HS-5 (cell line): ENCODE measurements around the gene FAM118A.
"Not testable (repeated sequence)": the region's sequence is repeated elsewhere in the genome, so short reads cannot be mapped to it uniquely, and the experiment has no call there.

Source experiments
- DNase-seq: peaks from one replicate; pipeline ENCODE4 v3.0.0-alpha.2; 2012; ENCODE audit warnings: low read depth

Gene FAM118A

DNA sequence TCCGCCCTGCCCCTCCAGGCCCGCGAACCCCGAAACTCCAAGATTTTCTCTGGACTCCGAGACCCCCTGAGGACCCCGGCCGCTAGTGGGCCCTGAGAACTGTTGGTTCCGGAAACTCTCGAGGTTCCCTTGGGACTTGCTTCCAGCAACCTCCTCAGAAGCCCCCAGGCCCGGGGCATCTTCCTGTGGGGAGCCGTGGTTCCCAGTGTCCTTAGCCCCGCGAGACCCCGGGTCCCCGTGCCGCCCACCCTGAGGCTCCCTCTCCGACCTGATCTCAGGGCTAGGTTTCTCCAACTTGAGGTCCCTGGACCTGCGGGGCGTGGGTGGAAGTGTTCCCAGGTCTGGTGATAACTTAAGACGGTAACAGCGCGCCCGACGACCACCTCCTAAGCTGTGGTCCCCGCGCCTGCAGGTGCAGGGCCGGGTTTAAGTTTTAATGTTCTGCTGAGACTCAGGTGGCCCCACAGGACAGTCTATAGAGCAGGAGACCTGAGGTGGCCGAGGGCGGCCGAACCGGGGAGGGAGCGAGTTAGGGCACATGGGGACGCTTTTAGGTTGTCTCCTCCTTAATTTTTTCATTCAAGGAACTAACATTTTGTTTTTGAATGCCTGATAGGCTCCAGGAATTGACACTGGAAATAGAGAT is 720 bp downstream of the FAM118A start:
- DNase-seq = no peak

DNA sequence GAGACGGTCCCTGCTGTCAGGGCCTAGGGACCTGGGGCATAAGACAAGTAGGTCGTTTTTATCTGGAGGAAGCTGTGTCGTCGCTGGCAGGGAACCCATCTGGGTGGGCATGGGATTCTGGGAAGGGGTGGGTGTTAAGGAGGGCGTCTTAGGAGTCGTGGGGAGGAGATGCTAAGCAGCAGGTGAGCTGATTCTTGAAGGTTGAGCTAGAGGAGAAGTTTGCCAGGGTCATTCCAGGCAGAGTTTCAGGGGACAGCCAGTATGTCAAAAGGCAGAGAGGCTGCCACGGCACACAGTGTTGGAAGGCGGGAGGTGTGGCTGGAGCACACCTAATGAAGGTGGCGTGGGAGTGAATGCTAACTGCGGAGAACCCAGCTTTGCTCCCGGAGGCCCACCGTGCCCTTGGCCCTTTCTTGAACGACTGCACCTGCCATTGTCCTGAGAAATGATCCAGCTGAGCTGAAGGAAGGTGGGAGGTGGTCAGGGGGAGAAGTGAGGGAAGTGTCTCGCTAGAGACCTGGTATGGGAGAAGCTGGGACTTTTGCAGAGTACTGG is 1.3 kb downstream of the FAM118A start:
- no peak for DNase-seq

DNA sequence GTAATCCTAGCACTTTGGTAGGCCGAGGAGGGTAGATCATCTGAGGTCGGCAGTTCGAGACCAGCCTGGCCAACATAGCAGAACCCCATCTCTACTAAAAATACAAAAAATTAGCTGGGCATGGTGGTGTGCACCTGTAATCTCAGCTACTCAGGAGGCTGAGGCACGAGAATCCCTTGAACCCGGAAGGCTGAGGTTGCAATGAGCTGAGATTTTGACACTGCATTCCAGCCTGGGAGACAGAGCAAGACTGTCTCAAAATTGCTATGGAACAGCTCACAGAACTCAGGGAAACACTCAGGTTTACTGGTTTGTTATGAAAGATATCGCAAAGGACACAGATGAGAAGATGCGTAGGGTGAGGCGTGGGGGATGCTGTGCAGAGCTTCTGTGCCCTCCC is 2.7 kb downstream of the FAM118A start:
- no peak for DNase-seq

DNA sequence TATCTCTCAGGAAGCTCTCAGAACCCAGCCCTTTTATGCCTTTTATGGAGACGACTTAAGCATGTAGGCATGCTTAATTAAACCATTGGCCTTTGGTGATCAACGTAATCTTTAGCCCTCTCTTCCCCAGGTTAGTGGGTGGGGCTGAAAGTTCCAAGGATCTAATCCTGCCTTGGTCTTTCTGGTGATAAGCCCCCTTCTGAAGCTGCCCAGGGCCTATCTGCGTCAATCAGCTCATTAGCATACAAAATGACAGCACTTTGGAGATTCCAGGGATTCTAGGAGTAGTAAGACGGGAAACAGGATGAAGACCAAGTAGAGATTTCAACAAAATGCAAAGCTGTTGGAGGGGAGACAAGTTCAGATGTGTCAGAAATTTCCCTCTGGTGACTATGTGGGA is 3.1 kb downstream of the FAM118A start:
- no peak for DNase-seq

DNA sequence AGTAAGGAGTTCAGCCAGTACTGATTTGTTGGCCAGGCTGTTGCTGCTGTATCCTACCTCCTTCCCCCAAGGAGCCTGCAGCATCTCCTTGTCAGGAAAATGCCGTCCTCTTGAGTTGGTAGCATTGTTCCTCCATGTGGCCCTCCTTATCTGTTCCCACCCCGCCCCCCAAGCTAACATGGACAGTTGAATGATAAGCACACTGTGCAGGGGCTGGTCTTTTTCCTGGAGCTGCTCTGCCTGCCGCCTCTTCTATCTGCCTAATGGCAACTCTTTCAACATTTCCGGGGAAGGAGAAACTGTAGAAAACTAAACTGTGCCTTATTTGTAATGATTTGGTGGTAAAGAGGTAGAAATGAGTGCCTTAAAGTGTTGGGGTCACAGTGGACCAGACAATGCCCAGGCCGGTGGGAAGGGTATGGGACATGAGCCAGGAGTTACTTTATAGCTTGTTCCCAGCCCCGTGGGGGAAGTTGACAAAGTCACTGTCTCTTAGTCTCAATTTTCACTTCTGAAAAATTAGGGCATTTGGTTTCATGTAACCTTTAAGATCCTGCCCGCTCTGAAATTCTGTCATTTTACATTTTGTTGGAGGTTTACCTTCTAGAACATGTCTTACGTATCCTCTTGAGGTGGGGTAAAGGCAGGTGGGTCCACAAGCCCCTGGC is 4.5 kb downstream of the FAM118A start:
- DNase-seq = no peak

DNA sequence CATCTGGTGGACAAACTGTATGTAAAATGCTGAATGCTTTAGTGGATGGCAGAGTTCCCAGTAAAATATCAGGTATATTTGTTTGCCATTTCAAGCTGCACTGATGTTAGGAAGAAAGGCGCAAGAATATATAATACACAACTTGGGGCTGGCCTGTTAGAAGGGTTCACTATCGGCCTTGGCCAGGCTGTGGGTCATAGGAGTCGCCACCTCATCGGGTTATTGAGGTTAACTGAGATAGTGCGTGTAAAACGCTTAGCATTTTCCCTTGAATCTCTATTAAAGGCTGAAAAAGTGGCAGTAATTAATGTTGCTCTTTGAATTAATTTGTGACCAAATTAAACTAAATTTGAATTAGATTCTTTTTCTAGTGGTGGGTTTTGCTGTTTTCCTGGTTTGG is 5.1 kb downstream of the FAM118A start:
- no peak for DNase-seq

DNA sequence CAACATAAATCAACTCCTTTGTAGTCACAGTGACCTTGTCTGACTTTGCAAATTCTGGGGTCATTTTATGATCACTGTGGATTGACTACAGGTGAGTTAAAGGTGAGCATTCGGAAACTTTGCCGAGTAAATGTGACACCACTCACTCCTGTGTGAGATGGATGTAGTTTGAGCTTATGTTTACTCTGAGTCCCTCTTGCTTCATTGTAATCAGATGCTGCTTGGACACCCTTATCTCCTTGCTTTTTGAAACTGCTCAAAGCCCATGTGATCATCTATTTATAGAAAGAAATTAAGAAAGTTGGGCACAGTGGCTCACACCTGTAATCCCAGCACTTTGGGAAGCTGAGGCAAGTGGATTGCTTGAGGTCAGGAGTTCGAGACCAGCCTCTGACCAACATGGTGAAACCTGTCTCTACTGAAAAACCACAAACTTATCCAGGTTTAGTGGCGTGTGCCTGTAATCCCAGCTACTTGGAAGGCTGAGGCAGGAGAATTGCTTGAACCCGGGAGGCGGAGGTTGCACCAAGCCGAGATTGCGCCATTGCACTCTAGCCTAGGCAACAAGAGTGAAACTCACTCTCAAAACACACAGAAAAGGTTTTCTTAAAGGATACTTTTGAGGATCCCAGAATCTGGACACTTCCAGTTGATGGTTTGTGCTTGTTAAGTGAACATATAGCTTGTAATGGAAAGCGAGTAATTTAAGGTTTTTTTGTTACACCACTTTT is 7.2 kb downstream of the FAM118A start:
- DNase-seq = no peak

DNA sequence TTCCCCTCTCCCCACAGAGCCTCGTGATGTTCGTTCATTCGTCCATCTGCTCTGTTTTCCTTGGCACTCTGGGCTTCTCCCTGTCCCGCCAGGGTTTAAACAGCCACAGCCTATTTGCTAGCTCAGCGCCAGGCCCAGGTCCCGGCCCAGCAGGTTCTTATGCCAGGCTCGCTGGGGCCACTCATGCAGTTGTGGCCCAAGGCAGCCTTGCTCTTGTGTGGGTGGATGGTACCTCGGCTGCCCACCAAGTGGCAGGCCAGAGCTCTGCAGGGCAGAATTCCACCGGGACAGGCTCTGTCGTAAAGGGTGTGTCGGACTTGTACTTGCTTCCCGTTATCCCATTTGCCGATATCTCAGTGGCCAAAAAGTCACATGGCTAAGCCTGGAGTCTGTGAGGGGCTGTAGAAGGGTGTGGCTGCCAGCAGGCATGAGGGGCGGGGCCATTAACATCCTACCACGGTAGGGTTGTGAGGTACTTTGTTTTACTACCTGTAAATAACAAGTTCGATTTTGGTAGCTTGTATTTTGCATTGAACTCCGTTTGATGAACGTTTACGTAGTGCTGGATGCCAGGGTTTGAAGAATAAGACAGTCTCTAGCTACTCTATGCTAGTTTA is 7.9 kb downstream of the FAM118A start:
- no peak for DNase-seq

DNA sequence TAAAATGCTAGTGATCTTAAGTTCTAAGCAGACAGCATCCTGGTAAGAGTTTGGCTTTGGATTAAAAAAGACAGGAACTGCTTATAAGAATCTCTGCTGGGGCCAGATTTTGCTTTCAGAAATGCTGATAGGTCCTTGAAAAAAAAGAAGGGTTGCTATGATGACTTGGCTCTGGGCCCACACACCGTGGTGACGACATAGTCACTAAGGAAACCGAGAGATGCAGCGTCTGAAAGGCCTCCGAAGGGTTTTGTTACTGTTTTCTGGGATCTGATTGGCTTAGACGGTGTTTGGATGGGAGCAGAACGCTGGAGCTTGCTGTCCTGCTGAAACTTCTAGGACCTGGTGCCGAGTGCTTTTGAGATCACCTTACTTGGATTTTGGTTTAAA is 8.4 kb downstream of the FAM118A start:
- DNase-seq = peak; percentile 25

DNA sequence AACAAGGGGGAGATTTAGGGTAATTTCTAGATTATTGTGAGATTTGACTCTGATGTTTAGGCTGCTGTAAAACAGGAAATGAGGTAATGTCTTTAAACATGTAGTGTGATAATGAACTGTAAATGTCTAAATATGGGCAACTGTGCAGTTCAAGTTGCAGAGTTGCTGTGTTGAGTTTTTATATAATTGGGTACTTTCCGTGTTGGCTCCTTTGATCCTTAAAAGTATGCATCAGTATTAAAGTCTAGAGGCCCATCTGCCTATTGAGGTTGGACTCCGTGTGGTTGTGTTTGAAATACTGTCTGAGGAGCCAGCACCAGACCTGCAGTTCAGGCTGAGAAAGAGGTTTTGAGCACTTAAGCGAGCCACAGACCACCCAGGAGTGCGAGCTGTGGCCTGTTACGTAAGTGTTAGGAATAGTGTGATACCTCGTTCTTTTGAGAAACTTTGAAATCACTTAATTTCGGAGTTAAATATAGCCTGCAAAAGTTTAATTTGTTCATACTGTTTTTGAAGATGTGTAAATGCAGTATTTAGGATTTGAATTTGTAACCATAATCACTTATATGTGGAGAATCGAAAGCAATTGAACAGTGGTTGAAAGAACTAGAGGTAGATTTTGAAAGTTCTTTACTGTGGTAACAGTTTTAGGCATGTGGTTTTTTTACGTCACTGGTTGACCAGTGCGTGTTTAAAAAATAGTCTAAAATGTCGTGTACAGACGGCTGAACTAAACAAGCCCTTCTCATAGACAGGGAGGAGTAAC is 9.0 kb downstream of the FAM118A start:
- DNase-seq = peak; percentile 14

DNA sequence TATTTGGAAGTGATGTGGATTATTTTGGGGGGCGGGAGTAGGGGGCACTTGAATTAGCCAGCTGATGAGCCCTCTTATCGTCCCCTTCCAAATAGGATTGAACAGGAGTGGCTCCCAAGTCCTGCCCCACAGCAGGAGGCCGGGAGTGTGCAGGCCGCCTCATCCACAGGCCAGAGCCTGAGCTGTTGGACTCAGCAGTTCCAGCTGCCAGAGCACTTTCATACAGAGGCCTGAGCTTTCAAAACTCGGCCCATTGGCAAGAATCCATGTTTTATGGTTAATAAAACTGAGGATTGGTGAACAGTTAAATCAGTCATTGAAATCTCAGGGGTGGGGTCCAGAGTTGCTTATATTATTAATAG is 9.6 kb downstream of the FAM118A start:
- DNase-seq = no peak

DNA sequence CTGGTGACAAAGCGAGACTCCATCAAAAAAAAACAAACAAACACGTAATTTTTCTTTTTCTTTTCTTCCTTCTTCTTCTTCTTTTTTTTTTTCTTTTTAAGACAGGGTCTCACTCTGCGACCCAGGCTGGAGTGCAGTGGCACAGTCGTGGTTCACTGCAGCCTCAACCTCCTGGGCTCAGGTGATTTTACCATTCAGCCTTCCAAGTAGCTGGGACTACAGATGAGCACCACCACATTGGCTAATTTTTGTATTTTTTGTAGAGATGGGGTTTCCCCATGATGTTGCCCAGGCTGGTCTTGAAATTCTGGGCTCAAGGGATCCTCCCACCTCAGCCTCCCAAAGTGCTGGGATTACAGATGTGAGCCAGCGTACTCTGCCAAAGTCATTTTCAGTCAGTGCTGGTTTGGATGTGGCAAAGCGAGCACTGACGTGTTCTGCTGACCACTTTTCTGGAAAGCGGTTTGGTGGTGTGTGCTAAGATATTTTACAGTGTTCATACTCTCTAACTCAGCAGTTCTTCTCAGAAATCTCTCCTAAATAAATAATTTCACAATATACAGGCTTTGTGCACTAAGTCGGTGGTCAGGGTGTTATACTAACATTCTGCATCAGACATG is 10.7 kb downstream of the FAM118A start:
- DNase-seq = no peak

DNA sequence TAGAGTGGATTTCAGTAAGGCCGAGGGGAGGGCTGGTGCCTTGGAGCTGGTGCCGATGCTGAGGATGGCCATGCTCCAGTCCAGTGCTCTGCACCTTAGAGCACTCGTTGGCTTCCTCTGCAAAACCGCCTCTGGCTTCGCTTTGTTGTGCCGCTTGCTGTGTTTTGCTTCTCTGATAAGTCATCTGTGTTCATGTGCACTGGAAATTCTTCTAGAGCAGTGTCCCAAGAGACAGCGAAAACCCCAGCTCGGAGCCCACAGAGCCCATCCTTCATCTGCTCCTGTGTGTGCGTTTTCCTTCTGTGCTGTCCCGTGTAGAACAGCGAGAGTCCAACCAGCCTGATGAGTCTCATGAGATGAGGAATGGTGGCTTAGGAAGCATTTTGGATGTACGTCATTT is 12.1 kb downstream of the FAM118A start:
- DNase-seq = no peak

DNA sequence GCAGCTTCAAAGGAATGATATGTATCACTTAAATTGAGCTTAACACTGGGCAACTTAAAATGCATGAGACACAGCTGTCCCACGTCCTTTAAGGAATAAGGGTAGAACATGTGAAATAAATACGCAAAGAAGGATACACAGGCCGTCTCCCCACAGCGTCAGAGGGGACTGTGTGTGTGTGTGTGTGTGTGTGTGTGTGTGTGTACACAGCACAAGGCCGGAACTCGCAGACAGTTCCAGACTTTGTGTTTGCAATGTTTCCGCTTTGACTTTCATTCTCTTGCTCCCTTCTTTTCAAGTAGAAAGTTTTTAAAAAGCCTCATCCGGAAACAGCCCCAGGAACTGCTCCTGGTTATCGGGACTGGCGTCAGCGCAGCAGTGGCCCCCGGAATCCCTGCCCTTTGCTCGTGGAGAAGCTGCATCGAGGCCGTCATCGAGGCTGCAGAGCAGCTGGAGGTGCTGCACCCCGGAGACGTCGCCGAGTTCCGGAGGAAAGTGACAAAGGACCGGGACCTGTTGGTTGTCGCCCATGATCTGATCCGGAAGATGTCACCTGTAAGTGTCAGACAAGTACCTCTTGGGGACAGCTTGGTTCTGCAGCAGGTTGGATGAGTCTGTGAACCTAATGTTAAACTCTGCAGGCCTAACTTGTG is 13.3 kb downstream of the FAM118A start:
- no peak for DNase-seq

DNA sequence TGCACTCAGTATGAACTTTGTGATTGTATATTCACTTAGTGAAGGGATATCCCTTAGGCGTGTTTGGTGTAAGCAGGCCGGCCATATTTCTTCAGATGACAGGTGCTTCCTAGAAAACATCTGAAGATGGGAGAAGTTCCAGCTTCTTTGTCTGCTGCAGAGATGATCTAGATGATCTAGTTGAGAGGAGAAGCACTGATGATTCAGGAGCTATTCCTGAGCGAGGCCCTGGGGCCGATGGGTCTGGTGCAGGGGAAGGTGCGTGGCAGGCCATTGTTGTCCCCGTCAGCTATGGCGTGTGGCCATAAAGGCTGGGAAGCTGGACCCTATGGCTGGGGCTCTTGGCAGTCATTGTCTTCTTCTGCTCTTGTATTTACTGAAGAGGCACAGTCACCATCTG is 14.0 kb downstream of the FAM118A start:
- DNase-seq = no peak

DNA sequence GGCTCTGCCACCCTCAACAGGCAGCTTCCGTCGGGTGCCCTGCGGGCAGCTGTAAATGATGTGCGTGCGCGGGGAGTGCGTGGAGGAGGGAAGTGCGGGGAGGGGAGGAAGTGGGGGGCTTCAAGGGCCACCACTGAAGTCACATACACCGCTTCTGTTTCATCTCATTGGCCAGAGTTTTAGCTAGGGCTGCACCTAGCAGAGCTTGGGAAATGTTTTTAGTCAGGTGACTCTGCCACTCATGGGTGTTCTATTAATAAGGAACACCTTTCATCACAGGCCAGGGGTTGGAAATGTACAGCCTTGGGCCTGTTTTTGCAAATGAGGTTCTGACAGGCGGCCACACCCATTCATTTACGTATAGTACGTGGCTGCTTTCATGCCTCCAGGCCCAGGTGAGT is 14.6 kb downstream of the FAM118A start:
- no peak for DNase-seq

DNA sequence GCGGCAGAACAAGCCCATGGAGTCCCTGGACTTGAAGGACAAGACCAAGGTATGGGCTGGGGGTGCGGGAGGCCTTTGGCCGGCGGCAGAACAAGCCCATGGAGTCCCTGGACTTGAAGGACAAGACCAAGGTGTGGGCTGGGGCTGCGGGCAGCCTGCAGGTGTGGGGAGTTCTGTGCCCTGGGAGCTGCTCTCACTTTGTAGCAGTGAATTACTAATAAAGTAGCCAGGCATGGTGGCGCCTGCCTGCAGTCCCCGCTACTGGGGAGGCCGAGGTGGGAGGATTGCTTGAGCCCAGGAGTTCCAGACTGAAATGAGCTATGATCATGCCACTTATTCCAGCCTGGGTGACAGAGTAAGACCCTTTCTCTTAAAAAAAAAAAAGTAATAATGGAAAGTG is 18.5 kb downstream of the FAM118A start:
- not testable (repeated sequence) for DNase-seq

DNA sequence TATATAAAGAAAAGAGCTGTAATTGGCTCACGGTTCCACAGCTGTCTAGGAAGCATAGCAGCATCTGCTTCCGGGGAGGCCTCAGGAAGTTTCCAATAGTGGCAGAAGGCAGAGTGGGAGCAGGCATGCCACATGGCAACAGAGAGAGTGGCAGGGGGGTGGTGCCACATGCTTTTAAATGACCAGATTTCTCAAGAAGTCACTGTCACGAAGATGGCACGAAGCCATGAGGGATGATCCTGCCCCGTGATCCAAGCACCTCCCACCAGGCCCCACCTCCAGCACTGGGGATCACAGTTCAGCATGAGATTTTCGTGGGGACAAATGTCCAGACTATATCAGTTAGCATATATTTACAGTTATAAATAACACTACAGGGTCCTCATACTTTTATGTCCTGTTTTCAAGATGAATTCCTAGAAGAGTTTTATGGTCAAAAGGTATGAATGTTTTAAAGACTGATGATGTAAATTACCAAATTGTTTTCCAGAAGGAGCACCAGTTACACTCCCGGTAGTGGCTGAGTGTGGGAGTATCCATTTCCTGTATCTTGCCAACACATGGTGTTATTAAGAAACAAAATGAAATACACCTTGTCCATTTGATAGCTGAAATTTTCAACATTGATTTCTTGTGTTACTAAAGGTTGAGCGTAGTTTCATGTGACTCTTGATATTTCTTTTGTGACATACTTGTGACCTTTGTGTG is 19.2 kb downstream of the FAM118A start:
- DNase-seq = no peak

DNA sequence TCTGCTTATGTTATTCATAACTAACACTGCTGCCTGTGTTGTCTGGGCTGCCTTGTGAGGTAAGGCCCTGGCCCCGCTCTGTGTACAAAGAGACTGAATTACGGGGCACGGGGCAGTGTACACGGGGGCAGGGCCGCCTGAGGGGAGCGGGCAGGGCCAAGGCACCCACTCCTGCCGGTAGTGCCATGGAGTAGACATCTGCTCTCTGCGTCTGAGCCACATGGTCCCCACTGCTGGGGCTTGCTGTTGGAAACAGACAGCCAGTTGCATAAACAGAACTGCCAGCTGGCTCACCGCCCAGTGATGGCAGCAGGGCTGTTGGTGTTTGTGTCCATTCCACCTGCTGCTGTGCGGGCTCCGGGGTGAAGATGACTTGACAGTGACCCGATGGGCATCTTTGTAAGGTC is 19.8 kb downstream of the FAM118A start:
- no peak for DNase-seq

DNA sequence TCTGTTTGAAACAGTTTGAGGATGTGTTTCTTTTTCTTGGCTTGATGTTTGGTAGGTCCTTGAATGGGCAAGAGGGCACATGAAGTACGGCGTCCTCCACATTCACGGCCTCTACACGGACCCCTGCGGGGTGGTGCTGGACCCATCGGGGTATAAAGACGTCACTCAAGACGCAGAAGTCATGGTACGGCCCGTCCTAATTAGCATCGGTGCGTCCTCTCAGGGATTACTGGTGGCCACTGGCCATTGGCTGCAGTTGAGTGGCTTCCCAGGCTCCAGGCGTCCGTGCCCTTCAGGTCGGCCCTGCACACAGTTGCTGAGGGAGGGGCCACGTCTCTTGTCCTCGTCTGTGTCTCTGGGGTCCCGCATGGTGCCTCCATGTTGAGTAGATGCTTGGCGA is 20.8 kb downstream of the FAM118A start:
- no peak for DNase-seq
